GM12892 (cell line): ENCODE measurements around the gene NT5DC1.

Experiments
- DNase-seq: peaks from one replicate; pipeline ENCODE4 v3.0.0; 2011; ENCODE audit not compliant: insufficient read length
- FAIRE-seq: peaks from 2 replicates; lab custom pipeline; 2011; peaks lifted over from hg19 to GRCh38; lab: Jason Lieb, UNC
- POLR2A ChIP-seq: IDR thresholded peaks from 2 replicates; pipeline ENCODE4 v1.6.1; 2011; ENCODE audit warnings: low read depth, low read length, control low read depth
- POLR2AphosphoS5 ChIP-seq: IDR thresholded peaks from 2 replicates; pipeline ENCODE4 v1.6.1; 2011; ENCODE audit warnings: low read depth, low read length, control low read depth
- TAF1 ChIP-seq: IDR thresholded peaks from 2 replicates; pipeline ENCODE4 v1.6.1; 2011; ENCODE audit warnings: low read depth, mild to moderate bottlenecking, control low read depth, low read length, borderline replicate concordance

NT5DC1 gene

GRCh38 chr6:116298273-116298672 is 197.6 kb downstream of the NT5DC1 start:
- FAIRE-seq (no peak), DNase-seq (no peak)
- TF ChIP-seq TAF1 (no peak), POLR2AphosphoS5 (no peak), POLR2A (no peak)

- DNase-seq (no peak), FAIRE-seq (no peak)
- TF ChIP-seq POLR2AphosphoS5 (no peak), POLR2A (no peak), TAF1 (no peak)
Observed at GRCh38 chr6:116298973-116299372, 198.3 kb downstream of the NT5DC1 start.
